Measurements from ENCODE around the gene TMED1.
"Not testable (repeated sequence)": the region's sequence is repeated elsewhere in the genome, so short reads cannot be mapped to it uniquely, and the experiment has no call there.

Gene TMED1

GRCh38 chr19:10862561-10863106, 26.6 kb upstream of the TMED1 start:
- no peak for DNase-seq (ENCODE audit: low spot score)

- DNase-seq (ENCODE audit: low spot score), result no peak
Observed at GRCh38 chr19:10861103-10861651, 25.2 kb upstream of the TMED1 start.

DNA sequence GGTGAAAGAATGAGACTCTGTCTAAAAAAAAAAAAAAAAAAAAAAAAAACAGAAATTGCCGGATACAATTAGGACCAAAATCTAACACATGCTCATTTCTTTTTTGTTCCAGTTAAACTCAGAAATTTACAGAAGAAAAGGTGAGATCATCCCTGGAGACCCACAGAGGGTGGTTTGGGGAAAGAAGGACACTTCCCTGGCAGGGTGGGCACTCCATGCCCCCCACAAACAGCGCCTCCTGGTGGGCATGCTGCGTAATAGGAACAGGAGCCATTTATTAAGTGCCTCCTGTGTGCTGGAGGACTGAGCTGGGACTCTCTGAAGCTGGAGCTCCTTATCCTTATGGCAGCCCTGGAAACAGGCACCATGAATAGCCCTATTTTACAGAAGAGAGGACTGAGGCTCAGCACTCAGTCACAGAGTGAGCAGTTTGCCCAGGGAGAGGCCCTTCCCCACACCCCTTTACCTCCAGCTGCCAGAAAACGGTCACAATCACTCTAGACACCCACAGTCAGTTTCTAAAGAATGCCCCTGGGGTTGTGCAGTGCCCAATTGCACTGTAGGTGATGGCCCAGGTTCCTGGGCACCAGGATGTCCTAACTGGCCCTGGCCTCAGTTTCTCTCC, 22.3 kb upstream of the TMED1 start:
- no peak for DNase-seq (ENCODE audit: low spot score)

GRCh38 chr19:10856899-10857298, 20.9 kb upstream of the TMED1 start:
- not testable (repeated sequence) for DNase-seq (ENCODE audit: low spot score)

DNA sequence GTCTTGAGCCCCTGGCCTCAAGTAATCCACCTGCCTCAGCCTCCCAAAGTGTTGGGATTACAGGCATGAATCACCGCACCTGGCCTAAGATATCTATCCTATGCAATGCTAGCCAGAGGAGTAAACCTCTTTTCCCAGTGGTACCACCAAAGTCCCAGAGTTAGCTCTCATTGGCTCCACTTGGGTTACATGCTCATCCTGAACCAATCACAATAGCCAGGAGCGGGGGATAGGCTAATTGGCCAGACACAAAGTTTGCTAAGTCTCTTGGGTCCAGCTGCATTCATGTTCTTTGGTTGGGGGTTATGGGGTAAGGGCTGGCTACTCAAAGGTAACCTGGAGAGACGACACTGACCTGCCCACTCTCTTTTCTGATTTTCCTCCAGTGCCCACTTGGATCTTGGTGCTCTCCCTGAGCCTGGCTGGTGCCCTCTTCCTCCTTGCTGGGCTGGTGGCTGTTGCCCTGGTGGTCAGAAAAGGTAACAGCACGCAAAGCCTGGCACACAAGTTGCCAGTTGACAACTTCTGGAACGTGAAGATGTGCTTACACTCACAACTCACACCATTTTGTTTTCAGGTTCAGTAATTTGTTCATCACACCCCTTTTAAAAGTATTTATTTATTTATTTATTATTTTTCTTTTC, 20.0 kb upstream of the TMED1 start:
- no peak for DNase-seq (ENCODE audit: low spot score)

- DNase-seq (ENCODE audit: low spot score), result no peak
Observed at GRCh38 chr19:10854350-10855089, 18.5 kb upstream of the TMED1 start.

GRCh38 chr19:10852941-10853340, 16.9 kb upstream of the TMED1 start:
- no peak for DNase-seq (ENCODE audit: low spot score)

- no peak for DNase-seq (ENCODE audit: low spot score)
Observed at GRCh38 chr19:10852098-10852800, 16.2 kb upstream of the TMED1 start.

DNA sequence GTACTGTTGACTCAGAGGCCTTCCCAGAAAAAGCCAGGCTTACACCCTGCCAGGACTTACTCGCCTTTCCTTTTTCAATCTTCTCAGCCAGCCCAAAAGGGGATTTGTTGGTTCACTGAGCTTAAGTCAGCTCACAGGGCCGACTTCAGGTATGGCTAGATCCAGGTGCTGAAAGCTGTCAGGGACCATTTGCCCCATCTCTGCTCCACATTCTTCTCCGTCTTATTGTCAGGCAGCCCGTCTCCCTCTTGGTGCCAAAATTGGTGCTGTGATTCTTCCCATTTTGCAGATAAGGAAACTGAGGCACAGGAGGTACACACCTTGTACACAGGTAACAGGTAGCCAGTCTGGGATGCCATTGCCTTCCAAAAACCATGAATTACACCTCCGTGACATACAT, 14.6 kb upstream of the TMED1 start:
- DNase-seq (ENCODE audit: low spot score), result no peak

- no peak for DNase-seq (ENCODE audit: low spot score)
Observed at GRCh38 chr19:10848230-10848856, 12.3 kb upstream of the TMED1 start, which contains the start of gene C19orf38. TSS of gene C19orf38 (plus strand) at chr19:10848415. CDS start at chr19:10848509, 94 bp downstream.

DNA sequence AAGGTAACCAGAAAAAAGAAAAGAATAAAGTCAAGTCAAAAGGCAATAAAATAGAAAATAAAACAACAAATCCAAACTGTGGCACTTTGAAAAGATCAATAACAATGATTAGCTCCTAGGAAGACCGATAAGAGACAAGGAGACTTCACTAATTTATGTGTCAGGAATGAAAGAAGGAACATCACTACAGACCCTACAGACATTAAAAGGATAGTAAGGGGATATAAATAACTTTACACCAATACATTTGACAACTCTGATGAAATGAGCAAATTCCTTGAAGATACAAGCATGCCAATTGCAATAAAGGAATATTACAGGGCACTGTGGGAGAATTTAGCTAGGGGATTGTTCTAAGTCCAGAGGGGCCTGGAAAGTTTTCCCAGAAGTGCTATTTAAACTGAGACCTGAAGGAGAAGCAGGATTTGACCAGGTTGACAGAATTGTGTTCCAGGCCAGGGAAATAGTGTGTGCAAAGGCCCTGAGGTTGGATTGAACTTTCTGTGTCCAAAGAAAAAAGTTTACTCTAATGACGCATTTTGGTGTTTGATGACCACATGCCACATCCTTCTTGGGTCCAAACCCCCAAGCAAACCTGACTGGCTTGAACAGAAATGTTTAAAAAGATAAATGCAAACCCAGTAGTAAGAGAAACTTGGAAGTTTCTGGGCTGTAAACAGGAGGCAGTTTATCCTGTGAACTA, 10.6 kb upstream of the TMED1 start:
- DNase-seq (ENCODE audit: low spot score), result no peak

- no peak for DNase-seq (ENCODE audit: low spot score)
Observed at GRCh38 chr19:10842788-10843187, 6.8 kb upstream of the TMED1 start.

DNA sequence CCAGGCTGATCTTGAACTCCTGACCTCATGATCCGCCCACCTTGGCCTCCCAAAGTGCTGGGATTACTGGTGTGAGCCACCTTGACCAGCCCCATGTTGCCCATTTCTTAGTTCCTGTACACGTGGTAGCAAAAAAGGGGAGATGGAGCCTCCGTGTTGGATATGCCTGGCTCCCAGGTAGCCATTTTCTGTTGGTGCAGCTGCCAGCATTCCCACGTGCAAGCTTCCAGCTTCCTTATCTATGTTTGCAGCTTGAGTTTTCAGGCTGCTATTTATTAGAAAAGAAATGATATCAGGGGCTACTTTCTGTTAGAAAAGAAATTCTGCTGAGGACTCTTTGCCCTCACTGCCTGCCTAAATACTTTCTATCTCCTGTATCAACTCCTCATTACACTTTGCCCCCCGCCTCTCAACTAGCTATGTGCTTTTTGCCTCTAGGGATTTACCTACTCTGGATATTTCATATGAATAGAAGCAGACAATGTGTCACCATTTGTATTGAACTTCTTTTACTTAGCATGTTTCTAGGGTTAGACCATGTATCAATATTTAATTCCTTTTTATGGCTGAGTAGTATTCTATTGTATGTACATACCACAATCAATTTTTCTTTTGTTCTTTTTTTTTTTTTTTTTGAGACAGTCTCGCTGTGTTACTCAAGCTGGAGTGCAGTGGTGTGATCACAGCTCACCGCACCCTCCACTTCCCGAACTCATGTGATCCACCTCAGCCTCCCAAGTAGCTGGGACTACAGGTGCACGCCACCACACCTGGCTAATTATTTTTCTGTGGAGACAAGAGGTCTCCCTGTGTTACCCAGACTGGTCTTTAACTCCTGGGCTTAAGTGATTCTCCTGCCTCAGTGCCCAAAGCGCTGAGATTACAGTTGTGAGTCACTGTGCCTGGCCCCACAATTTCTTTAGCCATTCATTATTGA, 3.4 kb upstream of the TMED1 start:
- DNase-seq (ENCODE audit: low spot score), result no peak

DNA sequence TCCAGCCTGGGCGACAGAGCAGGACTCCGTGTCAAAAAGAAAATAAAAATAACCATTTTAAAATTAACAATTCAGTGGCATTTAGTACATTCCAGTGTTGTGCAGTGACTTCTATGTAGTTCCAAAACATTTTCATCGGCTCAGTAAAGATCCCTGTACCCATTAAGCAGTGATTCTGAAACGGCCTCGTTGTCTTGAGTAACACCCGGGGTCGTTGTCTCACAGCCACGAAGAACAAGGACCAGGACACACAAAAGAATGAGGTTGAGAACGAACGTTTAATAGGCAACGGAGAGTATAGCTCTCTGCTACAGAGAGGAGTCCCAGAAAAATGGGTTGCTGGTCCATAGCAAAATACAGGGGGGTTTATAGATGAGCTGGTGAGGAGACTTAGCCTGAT, 2.4 kb upstream of the TMED1 start:
- DNase-seq (ENCODE audit: low spot score), result no peak

DNA sequence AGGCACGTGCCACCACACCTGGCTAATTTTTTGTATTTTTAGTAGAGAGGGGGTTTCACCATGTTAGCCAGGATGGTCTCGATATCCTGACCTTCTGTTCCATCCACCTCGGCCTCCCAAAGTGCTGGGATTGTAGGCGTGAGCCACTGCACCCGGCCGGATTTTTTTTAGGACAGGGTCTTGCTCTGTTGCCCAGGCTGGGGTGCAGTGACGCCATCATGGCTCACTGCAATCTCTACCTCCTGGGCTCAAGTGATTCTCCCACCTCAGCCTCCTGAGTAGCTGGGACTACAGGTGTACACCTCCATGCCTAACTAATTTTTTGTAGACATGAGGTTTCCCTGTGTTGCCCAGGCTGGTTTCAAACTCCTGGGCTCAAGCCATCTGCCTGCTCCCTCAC, 1.6 kb upstream of the TMED1 start:
- DNase-seq (ENCODE audit: low spot score), result not testable (repeated sequence)

DNA sequence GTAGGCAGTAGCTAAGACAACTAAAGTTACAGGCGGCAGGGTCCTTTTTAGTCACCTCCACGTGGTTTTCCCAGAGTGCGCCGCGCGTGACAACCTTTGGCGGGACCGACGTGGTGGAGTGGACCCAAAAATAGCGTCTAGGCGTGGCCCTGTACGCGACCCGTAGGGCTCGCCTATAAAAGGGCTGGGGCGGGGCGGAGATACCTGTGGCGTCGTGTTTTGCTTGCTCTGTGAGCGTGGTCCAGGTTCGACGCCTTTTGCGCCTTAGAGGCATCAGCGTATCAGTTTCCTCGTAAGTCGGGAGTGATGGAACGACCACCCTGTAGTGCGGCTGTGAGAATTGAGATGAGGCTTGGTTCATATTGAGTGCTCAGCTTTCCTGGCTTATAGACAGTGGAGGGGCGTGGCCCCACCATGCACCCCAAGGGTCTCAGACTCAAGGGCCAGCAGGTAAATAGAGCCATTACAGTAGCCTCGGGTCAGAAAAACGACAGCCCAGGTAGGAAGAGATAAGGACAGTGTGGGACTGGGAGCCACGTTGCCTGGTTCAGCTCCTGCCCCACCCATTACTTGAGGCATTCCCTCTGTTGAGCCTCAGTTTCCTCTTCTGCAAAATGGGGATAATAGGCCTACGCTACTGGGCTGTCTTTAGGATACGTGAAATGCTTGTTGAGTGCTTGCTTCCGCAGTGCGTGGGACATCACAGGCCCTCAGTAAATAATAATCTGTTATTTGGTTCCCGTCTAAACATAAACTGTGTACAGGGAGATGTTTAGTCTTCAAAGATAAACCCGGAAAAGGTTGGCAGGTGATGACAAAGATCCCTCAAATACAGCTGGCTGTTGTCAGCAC, 693 bp upstream of the TMED1 start:
- DNase-seq (ENCODE audit: low spot score), result no peak

DNA sequence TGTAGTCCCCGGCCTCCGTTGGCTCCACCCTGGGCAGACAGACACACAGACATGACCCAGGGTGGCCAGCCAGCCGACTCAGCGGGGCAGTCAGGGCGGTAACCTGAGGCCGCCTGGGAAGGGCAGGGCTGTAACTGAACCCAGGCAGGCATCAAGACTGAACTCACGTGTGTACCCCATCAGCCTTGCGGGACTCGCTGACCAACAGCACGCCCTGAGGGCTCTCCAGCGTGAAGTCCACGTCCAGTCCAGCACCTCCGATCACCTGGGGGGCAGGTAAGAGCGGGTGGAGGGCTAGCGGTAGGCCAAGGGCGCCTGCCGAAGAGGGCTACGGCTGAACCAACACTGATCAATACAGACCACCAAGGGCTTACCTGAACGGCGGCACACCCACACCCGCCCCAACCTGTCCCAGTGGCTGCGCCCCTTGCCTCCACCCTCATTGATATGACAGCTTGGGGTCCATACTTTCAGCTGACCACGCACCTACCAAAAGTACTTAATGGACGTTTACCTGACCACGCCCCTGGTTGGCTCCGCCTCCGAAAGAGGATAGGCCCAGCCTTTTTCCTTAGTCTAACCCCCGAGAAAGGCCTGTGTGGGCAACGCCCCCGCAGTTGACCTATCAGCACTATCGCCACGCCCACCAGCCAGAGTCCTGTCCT, 791 bp downstream of the TMED1 start:
- no peak for DNase-seq (ENCODE audit: low spot score)

- no peak for DNase-seq (ENCODE audit: low spot score)
Observed at GRCh38 chr19:10832939-10833296, 3.1 kb downstream of the TMED1 start.

Measured in AG08395 (cell line).